ENCODE measurements around the gene ATAD5.

The ATAD5 gene

GRCh38 chr17:30913955-30914354 lies 82.2 kb downstream of the ATAD5 start:
- peaks cover 4% of the 10 kb centered on the region; the same call in 1 of the 2 replicates for H3F3A ChIP-seq (ENCODE audit: insufficient read depth)
- no peaks in the 10 kb centered on the region for H4K20me1 ChIP-seq (ENCODE audit: low read depth, low read length)
- H3K36me3 ChIP-seq (ENCODE audit: low read length), result no peaks in the 10 kb centered on the region
- H3K4me3 ChIP-seq (ENCODE audit: insufficient read depth, low read length, poor library complexity, severe bottlenecking), result no peak overlapping the region
- no peaks in the 10 kb centered on the region for H3K9me3 ChIP-seq (ENCODE audit: insufficient read depth, low read length)
- no peak overlapping the region for H3K9ac ChIP-seq (ENCODE audit: low read length)
- H3K27me3 ChIP-seq (ENCODE audit: low read length), result no peaks in the 10 kb centered on the region
- no peaks in the 10 kb centered on the region for H3K9me2 ChIP-seq (replicated peaks; ENCODE audit: insufficient read depth, low read length)
- no peak for TF ChIP-seq EZH2phosphoT487 (conservative IDR thresholded peaks at IDR 0.05; ENCODE audit: low read length)
- no peak for TF ChIP-seq CTCF (IDR thresholded peaks at IDR 0.05; ENCODE audit: insufficient read depth, low read length, poor library complexity, severe bottlenecking)
- H3K27ac ChIP-seq (ENCODE audit: low read depth, low read length), result no peak overlapping the region
- H3K4me2 ChIP-seq (ENCODE audit: low read depth, low read length, poor library complexity, severe bottlenecking), result no peak overlapping the region
- H2AFZ ChIP-seq (ENCODE audit: low read depth, low read length, severe bottlenecking), result no peak overlapping the region
- H3K79me2 ChIP-seq (ENCODE audit: insufficient read depth, low read length), result no peaks in the 10 kb centered on the region

GRCh38 chr17:30915833-30916611 lies 84.3 kb downstream of the ATAD5 start:
- no peak overlapping the region for H3K4me2 ChIP-seq (ENCODE audit: low read depth, low read length, poor library complexity, severe bottlenecking)
- no peak overlapping the region for H3K27ac ChIP-seq (ENCODE audit: low read depth, low read length)
- H2AFZ ChIP-seq (ENCODE audit: low read depth, low read length, severe bottlenecking), result no peak overlapping the region
- no peak for TF ChIP-seq EZH2phosphoT487 (conservative IDR thresholded peaks at IDR 0.05; ENCODE audit: low read length)
- no peak for TF ChIP-seq CTCF (IDR thresholded peaks at IDR 0.05; ENCODE audit: insufficient read depth, low read length, poor library complexity, severe bottlenecking)
- no peaks in the 10 kb centered on the region for H3K27me3 ChIP-seq (ENCODE audit: low read length)
- no peaks in the 10 kb centered on the region for H3K79me2 ChIP-seq (ENCODE audit: insufficient read depth, low read length)
- H3K9me3 ChIP-seq (ENCODE audit: insufficient read depth, low read length), result no peaks in the 10 kb centered on the region
- no peaks in the 10 kb centered on the region for H3F3A ChIP-seq (ENCODE audit: insufficient read depth)
- no peak overlapping the region for H3K4me3 ChIP-seq (ENCODE audit: insufficient read depth, low read length, poor library complexity, severe bottlenecking)
- H3K9ac ChIP-seq (ENCODE audit: low read length), result no peak overlapping the region
- H3K9me2 ChIP-seq (replicated peaks; ENCODE audit: insufficient read depth, low read length), result no peaks in the 10 kb centered on the region
- H3K36me3 ChIP-seq (ENCODE audit: low read length), result no peaks in the 10 kb centered on the region
- H4K20me1 ChIP-seq (ENCODE audit: low read depth, low read length), result no peaks in the 10 kb centered on the region

- Histone ChIP-seq H3K27ac (ENCODE audit: low read depth, low read length) (no peak overlapping the region), H3K9ac (ENCODE audit: low read length) (no peak overlapping the region), H3F3A (ENCODE audit: insufficient read depth) (no peaks in the 10 kb centered on the region), H4K20me1 (ENCODE audit: low read depth, low read length) (no peaks in the 10 kb centered on the region), H2AFZ (ENCODE audit: low read depth, low read length, severe bottlenecking) (no peak overlapping the region), H3K27me3 (ENCODE audit: low read length) (no peaks in the 10 kb centered on the region), H3K9me2 (replicated peaks; ENCODE audit: insufficient read depth, low read length) (no peaks in the 10 kb centered on the region), H3K79me2 (ENCODE audit: insufficient read depth, low read length) (no peaks in the 10 kb centered on the region), H3K4me2 (ENCODE audit: low read depth, low read length, poor library complexity, severe bottlenecking) (no peak overlapping the region), H3K9me3 (ENCODE audit: insufficient read depth, low read length) (no peaks in the 10 kb centered on the region), H3K36me3 (ENCODE audit: low read length) (no peaks in the 10 kb centered on the region), H3K4me3 (ENCODE audit: insufficient read depth, low read length, poor library complexity, severe bottlenecking) (no peak overlapping the region)
- no peak for TF ChIP-seq CTCF (IDR thresholded peaks at IDR 0.05; ENCODE audit: insufficient read depth, low read length, poor library complexity, severe bottlenecking)
- no peak for TF ChIP-seq EZH2phosphoT487 (conservative IDR thresholded peaks at IDR 0.05; ENCODE audit: low read length)
Measured at GRCh38 chr17:30917050-30917449, 85.3 kb downstream of the ATAD5 start.
